PFSK-1 (cell line): ENCODE results near the gene NUDT1.

Source experiments
- FOXP2 ChIP-seq: optimal IDR thresholded peaks from 2 replicates; pipeline ENCODE3; 2011; ENCODE audit warnings: borderline replicate concordance, control low read depth, inconsistent platforms; ENCODE audit not compliant: insufficient read depth; ENCODE audit errors: extremely low read length, extremely low read depth
- POLR2AphosphoS5 ChIP-seq: IDR thresholded peaks from 2 replicates; pipeline ENCODE4 v1.6.1; 2012; ENCODE audit warnings: low read depth, mild to moderate bottlenecking, control low read depth, low read length, moderate library complexity
- REST ChIP-seq, 2 experiments: IDR thresholded peaks; 2 replicates each; pipeline versions ENCODE4 v1.6.1 to v1.8.0; 2011 to 2012; ENCODE audit warnings: low read depth in 2 of 2, low read length in 2 of 2, control low read depth in 1 of 2, inconsistent platforms in 1 of 2, mild to moderate bottlenecking in 1 of 2, moderate library complexity in 1 of 2; ENCODE audit not compliant: insufficient read depth in 1 of 2
- SIN3A ChIP-seq: IDR thresholded peaks from 2 replicates; pipeline ENCODE4 v1.6.1; 2012; ENCODE audit warnings: mild to moderate bottlenecking, low read length, moderate library complexity, borderline replicate concordance; ENCODE audit not compliant: insufficient read depth
- TAF1 ChIP-seq: IDR thresholded peaks from 2 replicates; pipeline ENCODE4 v1.6.1; 2012; ENCODE audit warnings: low read length, control low read depth, borderline replicate concordance; ENCODE audit not compliant: insufficient read depth

NUDT1 gene

DNA sequence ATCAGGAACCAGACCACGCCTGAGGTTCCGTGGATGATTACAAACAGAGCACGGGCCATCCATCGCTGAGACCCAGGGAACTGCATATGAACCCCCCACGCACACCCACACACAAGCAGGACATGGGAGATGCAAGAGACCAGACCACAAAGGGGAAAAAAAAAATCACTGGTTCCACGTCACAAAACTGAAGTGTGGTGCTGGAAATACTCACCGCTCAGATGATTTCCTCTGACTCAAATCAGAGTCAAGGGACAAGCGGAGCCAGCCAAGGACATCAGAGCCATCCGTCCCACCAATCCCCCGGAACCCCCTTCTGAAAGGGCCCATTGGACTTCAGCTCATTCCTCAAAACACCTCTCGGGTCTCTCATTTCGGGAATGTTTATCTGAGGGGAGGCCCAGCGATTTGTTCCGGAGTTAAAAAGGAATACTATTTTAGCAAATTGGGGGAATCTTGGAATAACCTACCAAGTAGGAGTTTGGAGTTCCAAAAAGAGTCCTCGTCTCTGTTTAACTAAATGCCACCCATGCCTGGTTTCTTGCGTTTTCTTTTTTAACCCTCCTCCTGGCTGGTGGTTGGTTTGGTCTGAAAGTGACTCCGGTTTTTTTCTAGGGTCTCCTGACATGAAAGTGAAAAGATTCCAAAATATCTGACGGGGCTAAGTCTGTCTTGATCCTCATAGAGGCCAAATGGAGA is 57.3 kb downstream of the NUDT1 start:
- TF ChIP-seq SIN3A (no peak), REST (IDR thresholded peaks at IDR 0.05; ENCODE audit: insufficient read depth in 1 of 2, low read depth in 2 of 2, low read length in 2 of 2) (no peak), TAF1 (no peak), POLR2AphosphoS5 (no peak), FOXP2 (no peak)

DNA sequence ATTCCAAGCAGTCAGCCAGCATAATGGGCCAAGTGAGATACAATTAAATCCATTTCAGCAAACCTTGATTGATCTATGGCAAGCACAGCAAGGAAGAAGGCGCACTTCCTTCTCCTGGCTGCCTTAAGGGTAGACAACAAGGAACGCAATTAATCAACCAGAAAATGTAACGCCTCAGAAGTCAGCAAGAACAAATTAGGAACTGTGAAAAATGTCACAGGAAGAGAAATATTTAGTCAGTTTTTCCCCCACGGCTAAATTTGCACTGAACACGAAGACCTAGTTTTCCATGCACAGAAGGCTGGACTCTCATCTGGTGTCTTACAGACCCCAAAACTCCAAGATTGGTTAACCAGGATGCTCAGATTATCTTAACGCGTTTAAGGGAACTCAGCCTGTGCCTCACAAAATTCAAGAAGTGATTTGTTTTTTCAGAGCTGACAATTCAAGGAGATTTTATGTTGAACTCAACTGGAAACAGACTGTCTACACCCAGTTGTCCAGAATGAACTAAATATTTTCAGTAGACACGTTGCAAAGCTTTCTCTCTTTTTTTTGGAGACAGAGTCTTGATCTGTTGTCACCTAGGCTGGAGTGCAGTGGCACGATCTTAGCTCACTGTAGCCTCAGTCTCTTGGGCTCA is 58.0 kb downstream of the NUDT1 start:
- no peak for TF ChIP-seq REST (IDR thresholded peaks at IDR 0.05; ENCODE audit: insufficient read depth in 1 of 2, low read depth in 2 of 2, low read length in 2 of 2)
- no peak for TF ChIP-seq FOXP2
- no peak for TF ChIP-seq SIN3A
- TF ChIP-seq TAF1 = no peak
- no peak for TF ChIP-seq POLR2AphosphoS5
